ENCODE data around the gene SPATA46. TPM values are rescaled to one million over a fixed set of nuclear protein-coding genes. Genes with fewer than 3 reads are reported as not detected.

Gene SPATA46
- total RNA-seq, 1 donor from 2014 or later, result not detected

DNA sequence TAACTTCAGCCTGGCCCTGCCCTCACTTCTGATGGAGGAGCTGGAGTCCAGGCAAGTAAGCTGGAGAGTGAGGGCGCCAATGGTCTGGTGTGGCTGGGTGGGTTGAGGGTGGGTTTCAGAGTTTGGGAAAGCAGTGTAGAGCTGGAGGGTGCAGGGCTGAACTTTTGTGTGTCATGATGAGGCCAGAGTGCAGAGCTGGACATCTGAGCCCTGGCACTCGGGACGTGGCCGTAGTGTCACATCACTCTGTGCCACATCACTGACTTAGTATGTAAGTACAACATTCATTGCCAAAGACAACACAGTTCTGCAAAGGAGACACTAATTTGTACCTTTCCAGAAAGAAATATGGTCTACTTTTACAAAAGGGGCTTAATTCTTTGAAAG lies 15.8 kb downstream of the SPATA46 start:
- H3K4me3 Mint-ChIP-seq (ENCODE audit: unreplicated experiment), result no peak overlapping the region
- H3K4me1 Mint-ChIP-seq (ENCODE audit: unreplicated experiment), result no peaks in the 10 kb centered on the region
- no peaks in the 10 kb centered on the region for H3K36me3 Mint-ChIP-seq (ENCODE audit: unreplicated experiment)
- no peak overlapping the region for H3K27ac Mint-ChIP-seq (ENCODE audit: unreplicated experiment)
- TF ChIP-seq, protein P1, sequence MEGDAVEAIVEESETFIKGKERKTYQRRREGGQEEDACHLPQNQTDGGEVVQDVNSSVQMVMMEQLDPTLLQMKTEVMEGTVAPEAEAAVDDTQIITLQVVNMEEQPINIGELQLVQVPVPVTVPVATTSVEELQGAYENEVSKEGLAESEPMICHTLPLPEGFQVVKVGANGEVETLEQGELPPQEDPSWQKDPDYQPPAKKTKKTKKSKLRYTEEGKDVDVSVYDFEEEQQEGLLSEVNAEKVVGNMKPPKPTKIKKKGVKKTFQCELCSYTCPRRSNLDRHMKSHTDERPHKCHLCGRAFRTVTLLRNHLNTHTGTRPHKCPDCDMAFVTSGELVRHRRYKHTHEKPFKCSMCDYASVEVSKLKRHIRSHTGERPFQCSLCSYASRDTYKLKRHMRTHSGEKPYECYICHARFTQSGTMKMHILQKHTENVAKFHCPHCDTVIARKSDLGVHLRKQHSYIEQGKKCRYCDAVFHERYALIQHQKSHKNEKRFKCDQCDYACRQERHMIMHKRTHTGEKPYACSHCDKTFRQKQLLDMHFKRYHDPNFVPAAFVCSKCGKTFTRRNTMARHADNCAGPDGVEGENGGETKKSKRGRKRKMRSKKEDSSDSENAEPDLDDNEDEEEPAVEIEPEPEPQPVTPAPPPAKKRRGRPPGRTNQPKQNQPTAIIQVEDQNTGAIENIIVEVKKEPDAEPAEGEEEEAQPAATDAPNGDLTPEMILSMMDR (IDR thresholded peaks at IDR 0.05), result no peak
- no peaks in the 10 kb centered on the region for H3K27me3 Mint-ChIP-seq (ENCODE audit: unreplicated experiment)
- no peaks in the 10 kb centered on the region for H3K9me3 Mint-ChIP-seq (ENCODE audit: unreplicated experiment)
- no peak for DNase-seq (ENCODE audit: extremely low spot score, unreplicated experiment)

DNA sequence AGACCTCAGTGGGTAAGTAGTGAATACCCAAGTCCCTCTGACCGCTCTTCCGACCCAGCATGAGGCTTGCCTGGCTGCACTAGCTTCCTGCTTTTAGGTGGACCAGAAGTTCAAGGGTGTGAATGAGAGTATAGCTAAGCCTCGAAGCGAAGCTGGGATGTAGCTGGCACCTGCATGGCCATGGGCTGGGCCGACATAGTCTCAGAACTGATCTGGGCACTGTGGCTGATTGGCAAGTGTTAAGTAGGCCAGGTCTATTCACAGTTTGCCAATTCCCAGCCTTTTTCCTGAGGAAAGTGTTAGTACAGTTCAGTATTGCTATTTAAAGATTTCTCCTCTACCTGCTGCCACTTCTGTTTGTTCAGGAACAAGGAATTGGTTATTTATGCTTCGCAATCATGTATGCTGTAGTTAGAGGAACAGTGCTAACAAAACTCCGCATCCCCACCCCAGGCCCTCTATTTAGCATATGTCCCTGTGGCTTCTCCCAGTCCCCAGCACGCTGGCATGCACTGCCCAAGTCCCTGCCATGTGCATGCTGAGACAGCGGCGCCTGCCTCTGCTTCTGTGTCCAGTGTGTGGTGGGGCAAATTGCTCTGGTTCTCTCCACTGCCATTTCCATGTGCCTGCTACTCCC lies 16.3 kb downstream of the SPATA46 start:
- Mint-ChIP-seq H3K9me3 (ENCODE audit: unreplicated experiment) (no peaks in the 10 kb centered on the region), H3K4me3 (ENCODE audit: unreplicated experiment) (no peak overlapping the region), H3K4me1 (ENCODE audit: unreplicated experiment) (no peaks in the 10 kb centered on the region), H3K27ac (ENCODE audit: unreplicated experiment) (no peak overlapping the region), H3K36me3 (ENCODE audit: unreplicated experiment) (no peaks in the 10 kb centered on the region), H3K27me3 (ENCODE audit: unreplicated experiment) (no peaks in the 10 kb centered on the region)
- TF ChIP-seq, protein P1 (IDR thresholded peaks at IDR 0.05), result no peak
- DNase-seq (ENCODE audit: extremely low spot score, unreplicated experiment), result no peak

DNA sequence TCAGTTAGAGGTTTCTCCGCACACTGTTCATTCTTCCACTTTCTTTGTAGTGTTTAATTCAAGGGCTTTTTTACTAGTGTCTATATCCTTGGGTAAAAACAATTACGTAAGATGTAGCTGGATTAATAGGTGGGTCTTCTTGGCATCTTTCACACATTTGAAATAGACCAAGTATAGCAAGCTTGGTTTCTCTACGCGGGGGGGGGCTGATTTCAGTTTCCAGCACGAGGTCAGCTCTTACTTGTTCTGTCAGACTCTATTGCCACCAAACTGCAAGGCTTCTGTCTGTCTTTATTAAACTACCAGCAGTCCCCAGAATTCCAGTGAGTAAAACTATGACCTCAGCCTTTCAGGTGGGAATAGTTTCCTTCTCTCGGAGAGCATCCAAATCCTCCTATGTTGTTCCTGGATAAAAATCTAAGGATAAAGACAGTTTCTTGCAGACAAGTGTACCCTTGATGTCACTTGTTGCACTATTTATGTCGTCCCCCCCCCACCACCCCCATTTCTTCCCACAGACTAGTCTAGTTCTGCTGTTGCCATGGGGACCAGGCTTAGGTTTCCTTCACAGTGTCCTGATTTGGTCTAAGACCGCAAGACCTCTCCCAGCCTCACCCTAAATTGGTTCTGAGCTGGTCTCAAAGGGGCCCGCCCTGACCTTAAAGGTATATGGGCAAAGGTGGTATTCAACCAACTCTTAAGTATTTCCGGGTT lies 17.0 kb downstream of the SPATA46 start:
- H3K4me3 Mint-ChIP-seq (ENCODE audit: unreplicated experiment), result no peak overlapping the region
- DNase-seq (ENCODE audit: extremely low spot score, unreplicated experiment), result no peak
- TF ChIP-seq, protein P1 (IDR thresholded peaks at IDR 0.05), result no peak
- H3K27ac Mint-ChIP-seq (ENCODE audit: unreplicated experiment), result no peak overlapping the region
- no peaks in the 10 kb centered on the region for H3K36me3 Mint-ChIP-seq (ENCODE audit: unreplicated experiment)
- H3K9me3 Mint-ChIP-seq (ENCODE audit: unreplicated experiment), result no peaks in the 10 kb centered on the region
- H3K4me1 Mint-ChIP-seq (ENCODE audit: unreplicated experiment), result no peaks in the 10 kb centered on the region
- H3K27me3 Mint-ChIP-seq (ENCODE audit: unreplicated experiment), result no peaks in the 10 kb centered on the region

DNA sequence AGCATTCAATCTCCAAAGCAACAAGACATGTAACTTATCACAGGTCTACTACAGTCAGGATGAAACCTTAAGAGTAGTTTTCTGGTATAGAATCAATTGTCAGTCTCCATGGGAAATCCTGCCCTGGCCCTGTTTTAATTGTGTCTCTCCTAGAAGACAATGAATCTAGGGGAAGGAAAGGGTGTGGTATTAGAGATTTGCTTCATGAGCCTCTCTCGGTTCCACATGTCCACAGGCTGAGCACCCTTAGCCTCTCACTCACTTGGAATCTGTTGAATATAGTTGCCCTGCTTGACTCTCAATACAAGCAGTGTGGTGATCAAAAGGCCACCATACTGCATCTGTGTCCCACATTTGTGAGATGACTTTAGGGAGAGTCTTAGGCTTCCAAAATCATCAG lies 17.7 kb downstream of the SPATA46 start:
- Mint-ChIP-seq H3K27me3 (ENCODE audit: unreplicated experiment) (no peaks in the 10 kb centered on the region), H3K4me1 (ENCODE audit: unreplicated experiment) (no peaks in the 10 kb centered on the region), H3K36me3 (ENCODE audit: unreplicated experiment) (no peaks in the 10 kb centered on the region)

More for the DNA sequence above, 17.7 kb downstream of the SPATA46 start:
- H3K9me3 Mint-ChIP-seq (ENCODE audit: unreplicated experiment), result no peaks in the 10 kb centered on the region
- no peak overlapping the region for H3K27ac Mint-ChIP-seq (ENCODE audit: unreplicated experiment)
- TF ChIP-seq, protein P1 (IDR thresholded peaks at IDR 0.05), result no peak
- no peak overlapping the region for H3K4me3 Mint-ChIP-seq (ENCODE audit: unreplicated experiment)
- no peak for DNase-seq (ENCODE audit: extremely low spot score, unreplicated experiment)

Data from osteocyte (in vitro differentiated cells).